ENCODE data around the gene SLC11A2. TPM values are rescaled to one million over a fixed set of nuclear protein-coding genes. Genes with fewer than 3 reads are reported as not detected.
A peak's percentile ranks its signal among the peaks of the same experiment; 100 is the strongest.

SLC11A2 gene
- total and polyA plus RNA-seq, 9 of the 15 experiments (the other 6 are each of a cell fraction or from before 2014, with no cell fraction given) = 21.1 to 54.0 (median 32.9) TPM

- no peak for TF ChIP-seq ZNF318 (IDR thresholded peaks at IDR 0.05; ENCODE audit: borderline replicate concordance in 1 of 2, low read depth in 1 of 2)
- TF ChIP-seq ZNF354B (CRISPR knock-in tag; IDR thresholded peaks at IDR 0.05) = no peak
- no peak for TF ChIP-seq GATAD2B (IDR thresholded peaks at IDR 0.05; ENCODE audit: borderline replicate concordance)
- TF ChIP-seq SPI1 (IDR thresholded peaks at IDR 0.05; ENCODE audit: borderline replicate concordance, low read depth, low read length) = no peak
- no peak for TF ChIP-seq ZBTB5 (IDR thresholded peaks at IDR 0.05)
- TF ChIP-seq RNF219 (CRISPR knock-in tag; IDR thresholded peaks at IDR 0.05) = no peak
- TF ChIP-seq MCM7 (IDR thresholded peaks at IDR 0.05) = no peak
- TF ChIP-seq CHD4 (IDR thresholded peaks at IDR 0.05; ENCODE audit: insufficient read depth, insufficient replicate concordance, low read depth, low read length, poor library complexity, severe bottlenecking) = no peak
- no peak for TF ChIP-seq BRD4 (IDR thresholded peaks at IDR 0.05)
- TF ChIP-seq CXXC5 (CRISPR knock-in tag; IDR thresholded peaks at IDR 0.05) = peak; percentile 96
- TF ChIP-seq KDM1A (IDR thresholded peaks at IDR 0.05) = peak in 1 of 2 experiments; percentile 60; a peak in 1 of 4 replicates
- 0 out of 2 replicates have a peak, but pooled peaks have one; percentile 25 for TF ChIP-seq USF2 (CRISPR knock-in tag; IDR thresholded peaks at IDR 0.05)
- TF ChIP-seq DMBX1 (CRISPR knock-in tag; IDR thresholded peaks at IDR 0.05; ENCODE audit: borderline replicate concordance) = 0 out of 2 replicates have a peak, but pooled peaks have one; percentile 39
- TF ChIP-seq ZNF311 (CRISPR knock-in tag; IDR thresholded peaks at IDR 0.05) = no peak
Observed at GRCh38 chr12:51025836-51026638, at the start of gene SLC11A2 (continued).
